Thymus (tissue), 11 donors: ENCODE results near the gene PDE4C. TPM values are rescaled to one million over a fixed set of nuclear protein-coding genes. Genes with fewer than 3 reads are reported as not detected.

Experiments
- DNase-seq, 9 donors: peaks; one replicate each; pipeline ENCODE4 v3.0.0-alpha.2; 2013; ENCODE audit warnings: low spot score in 9 of 9, low read depth in 6 of 9, missing footprints in 1 of 9
- H3K27ac ChIP-seq, 2 donors: one replicate each; pipeline ENCODE4 v1.5.1; 2013; ENCODE audit warnings: control low read depth in 1 of 2, low read depth in 1 of 2, low read length in 1 of 2, mild to moderate bottlenecking in 1 of 2, moderate library complexity in 1 of 2
- H3K27me3 ChIP-seq, 2 donors: one replicate each; pipeline ENCODE4 v1.5.1; 2013; ENCODE audit warnings: low read length in 1 of 2; ENCODE audit not compliant: control insufficient read depth in 2 of 2, insufficient read depth in 1 of 2
- H3K36me3 ChIP-seq, 2 donors: one replicate each; pipeline ENCODE4 v1.5.1; 2013; ENCODE audit warnings: low read length in 1 of 2, mild to moderate bottlenecking in 1 of 2, moderate library complexity in 1 of 2; ENCODE audit not compliant: control insufficient read depth in 2 of 2, insufficient read depth in 2 of 2
- H3K4me1 ChIP-seq, 2 donors: one replicate each; pipeline ENCODE4 v1.5.1; 2013; ENCODE audit warnings: low read length in 2 of 2; ENCODE audit not compliant: control insufficient read depth in 2 of 2, insufficient read depth in 2 of 2
- H3K4me3 ChIP-seq, 2 donors: one replicate each; pipeline ENCODE4 v1.5.1; 2013; ENCODE audit warnings: low read length in 2 of 2, control low read depth in 1 of 2, mild to moderate bottlenecking in 1 of 2
- H3K9me3 ChIP-seq, 2 donors: one replicate each; pipeline ENCODE4 v1.5.1; 2013; ENCODE audit warnings: low read length in 1 of 2, mild to moderate bottlenecking in 1 of 2; ENCODE audit not compliant: control insufficient read depth in 2 of 2, insufficient read depth in 1 of 2
- WGBS: extraction: QIAGEN DNeasy Blood & Tissue Kit; methylation state at CpG from one replicate; pipeline ENCODE4 v1.1.7; 2013; 5-methylcytosine and 5-hydroxymethylcytosine counted together
- polyA plus RNA-seq: library from polyadenylated mRNA; stranded (reverse); fragments of 200-250 nt; gene quantifications from one replicate; pipeline ENCODE4 v1.2.3, GENCODE V29; 2013
- total RNA-seq: library from RNA; stranded (reverse); fragments of 120-200 nt; gene quantifications from one replicate; pipeline ENCODE4 v1.2.4, GENCODE V29; 2013
- donor health status: healthy.

PDE4C gene
- total and polyA plus RNA-seq, 2 donors, result 0.05 to 0.34 TPM

DNA sequence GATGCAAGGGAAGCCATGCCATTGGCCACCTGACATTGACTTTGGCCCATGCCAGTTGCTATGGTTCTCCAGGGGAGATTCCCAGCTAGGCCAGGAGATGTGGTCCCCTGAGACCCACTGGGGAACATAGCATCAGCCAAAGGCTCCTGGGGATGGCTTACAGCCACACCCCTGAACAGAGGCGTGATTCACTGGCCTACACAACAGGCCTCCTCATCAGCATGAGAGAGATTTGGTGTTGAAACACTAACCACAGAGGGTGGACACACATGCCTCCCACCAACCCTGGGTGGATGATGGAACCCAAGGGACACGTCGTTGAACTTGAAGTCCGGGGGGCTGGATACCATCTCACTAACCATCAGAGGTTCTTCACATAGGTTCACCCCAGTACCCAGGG, 33.7 kb upstream of the PDE4C start:
- Histone ChIP-seq H3K27ac (no peak overlapping the region), H3K4me1 (no peaks in the 10 kb centered on the region), H3K4me3 (no peak overlapping the region), H3K36me3 (no peaks in the 10 kb centered on the region), H3K27me3 (peaks cover 0 to 7% of the 10 kb centered on the region in 2 donors), H3K9me3 (peaks cover 0 to 5% of the 10 kb centered on the region in 2 donors)
- no peak for DNase-seq
- 99% methylated on average over 4 of the region's 4 CpGs for WGBS

DNA sequence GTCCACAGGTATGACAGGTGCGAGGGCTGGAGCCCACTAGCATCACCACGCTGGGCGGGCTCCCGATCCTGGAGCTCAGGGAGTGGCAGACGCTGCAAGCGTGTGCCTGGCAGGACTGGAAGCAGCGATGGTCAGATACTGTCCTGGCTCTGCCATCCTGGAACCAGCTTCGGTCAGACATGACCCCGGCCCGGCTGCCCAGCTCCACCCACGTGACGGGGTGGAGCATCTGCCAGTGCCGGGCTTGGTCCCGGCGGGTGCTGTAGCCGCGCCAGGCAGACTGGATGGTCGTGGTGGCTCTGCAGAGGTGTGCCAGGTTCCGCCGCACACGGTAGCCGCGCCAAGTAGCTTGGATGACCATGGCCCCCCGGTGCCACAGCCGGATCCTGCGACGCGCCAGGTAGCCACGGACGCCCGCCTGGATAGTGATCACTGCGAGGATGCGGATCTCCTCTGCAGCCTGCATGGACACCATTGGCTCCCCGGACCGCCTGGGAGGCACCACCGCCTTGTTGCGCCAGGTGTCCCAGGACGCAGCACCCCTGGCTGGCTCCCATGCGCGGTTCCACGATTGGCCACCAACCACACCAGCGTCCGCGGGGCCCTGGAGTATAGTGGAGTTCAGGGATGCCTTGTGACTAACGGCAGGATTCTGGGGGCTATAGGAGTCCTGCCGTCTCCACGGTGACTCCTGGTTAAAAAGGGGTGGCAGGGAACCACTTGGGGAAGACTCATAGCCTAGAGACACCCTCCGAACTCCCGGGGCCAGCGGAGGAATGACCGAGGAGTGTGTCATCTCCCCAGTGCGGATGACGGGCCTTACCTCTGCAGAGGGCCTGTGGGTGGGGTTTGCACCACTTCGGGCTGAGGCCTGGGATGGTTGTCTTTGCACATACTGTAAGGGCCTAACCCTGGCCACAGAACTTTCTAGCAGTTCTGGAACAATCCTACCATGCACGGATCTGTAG, 31.5 kb upstream of the PDE4C start:
- Histone ChIP-seq H3K27me3 (peaks cover 1 to 24% of the 10 kb centered on the region in 2 donors), H3K9me3 (peaks cover 0 to 6% of the 10 kb centered on the region in 2 donors), H3K36me3 (no peaks in the 10 kb centered on the region), H3K4me3 (no peak overlapping the region), H3K4me1 (no peaks in the 10 kb centered on the region), H3K27ac (no peak overlapping the region)
- no peak for DNase-seq
- WGBS, result 98% methylated on average over 55 of the region's 55 CpGs

DNA sequence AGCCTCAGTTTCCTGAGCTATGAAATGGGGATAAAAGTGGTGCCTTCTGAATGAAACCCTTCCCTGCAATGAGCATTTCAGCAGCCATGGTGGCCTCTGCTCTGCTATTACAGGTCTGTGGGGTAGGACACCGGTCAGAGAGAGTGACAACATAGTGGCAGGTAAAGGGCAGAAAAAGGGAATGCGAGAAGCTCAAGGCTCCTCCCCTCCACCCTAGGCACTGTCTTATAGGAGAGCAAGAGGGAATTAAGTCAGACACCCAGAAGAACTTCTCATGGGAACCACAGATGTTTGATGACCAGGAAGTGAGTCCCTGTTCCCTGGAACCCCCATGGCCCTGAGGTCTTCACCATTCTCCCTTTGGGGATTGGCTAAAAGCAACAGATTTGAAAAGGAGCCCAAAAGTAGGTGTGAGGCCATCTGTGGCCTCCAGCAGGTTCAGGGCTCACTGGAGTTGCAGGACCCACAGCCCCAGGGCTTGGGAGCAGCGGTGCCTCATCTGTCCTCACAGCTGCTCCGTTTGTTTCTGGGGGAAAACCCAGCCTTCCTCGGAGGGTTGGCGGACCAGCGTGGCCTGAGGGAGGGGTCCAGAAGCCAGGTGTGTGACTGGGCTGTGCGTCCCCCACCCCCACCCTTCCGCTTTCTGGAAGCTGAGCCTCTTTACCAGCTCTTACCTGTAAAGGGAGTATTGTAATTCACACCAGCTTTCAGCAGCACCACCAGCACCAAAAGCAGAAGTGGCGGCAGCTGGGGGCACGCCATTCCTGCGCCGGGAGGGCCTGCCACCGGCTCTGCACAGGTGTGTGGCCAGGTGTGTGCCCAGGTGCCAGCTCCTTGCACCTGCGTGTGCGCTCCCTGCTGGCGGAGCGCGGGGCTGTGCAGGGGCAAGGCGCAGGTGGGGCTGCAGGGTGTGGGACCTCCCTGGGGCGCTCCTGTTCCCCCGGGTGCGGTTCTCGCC, 28.6 kb upstream of the PDE4C start:
- WGBS, result 23% methylated on average over 24 of the region's 24 CpGs
- peaks cover 2 to 28% of the 10 kb centered on the region in 2 donors for H3K27me3 ChIP-seq
- H3K36me3 ChIP-seq, result no peaks in the 10 kb centered on the region
- H3K27ac ChIP-seq, result no peak overlapping the region
- no peaks in the 10 kb centered on the region for H3K4me1 ChIP-seq
- no peak overlapping the region for H3K4me3 ChIP-seq
- peaks cover 0 to 6% of the 10 kb centered on the region in 2 donors for H3K9me3 ChIP-seq
- no peak for DNase-seq

DNA sequence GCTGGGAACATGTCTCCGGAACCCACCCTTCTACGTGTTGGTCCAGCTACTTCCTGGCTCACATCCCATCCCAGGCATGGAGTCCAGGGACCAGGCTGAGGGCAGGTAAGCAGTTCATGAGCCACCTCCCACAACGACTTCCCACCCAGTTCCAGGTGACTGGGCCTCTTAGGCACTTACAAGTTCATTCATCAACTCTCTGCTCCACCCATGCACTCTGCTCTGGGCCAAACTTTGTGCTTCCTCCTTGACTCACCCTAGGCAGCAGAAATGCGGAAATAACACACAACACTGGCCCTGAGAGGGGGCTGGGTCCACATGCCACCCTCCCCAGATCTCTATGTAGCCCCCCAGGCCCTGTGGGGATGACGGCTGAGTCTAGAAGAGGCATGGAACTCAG, 27.5 kb upstream of the PDE4C start:
- 55% methylated on average over 5 of the region's 5 CpGs for WGBS
- DNase-seq, result no peak
- Histone ChIP-seq H3K4me3 (no peak overlapping the region), H3K4me1 (no peaks in the 10 kb centered on the region), H3K9me3 (peaks cover 0 to 6% of the 10 kb centered on the region in 2 donors), H3K36me3 (no peaks in the 10 kb centered on the region), H3K27me3 (peaks cover 2 to 28% of the 10 kb centered on the region in 2 donors), H3K27ac (no peak overlapping the region)

DNA sequence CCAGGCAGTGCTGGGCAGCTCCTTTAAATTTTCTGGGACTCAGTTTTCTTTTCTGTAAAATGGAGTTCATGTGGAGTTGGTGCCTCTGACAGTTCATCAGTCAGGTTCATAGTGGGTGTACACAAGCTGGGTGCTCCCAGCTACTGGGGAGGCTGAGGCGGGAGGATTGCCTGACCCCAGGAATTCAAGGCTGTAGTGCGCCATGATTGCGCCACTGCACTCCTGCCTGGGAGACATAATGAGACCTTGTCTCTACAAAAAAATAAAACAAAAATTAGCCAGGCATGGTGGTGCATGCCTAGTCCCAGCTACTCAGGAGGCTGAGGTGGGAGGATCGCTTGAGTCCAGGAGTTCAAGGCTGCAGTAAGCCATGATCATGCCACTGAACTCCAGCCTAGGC, 26.9 kb upstream of the PDE4C start:
- Histone ChIP-seq H3K36me3 (no peaks in the 10 kb centered on the region), H3K27ac (no peak overlapping the region), H3K4me3 (no peak overlapping the region), H3K27me3 (peaks cover 2 to 28% of the 10 kb centered on the region in 2 donors), H3K4me1 (no peaks in the 10 kb centered on the region), H3K9me3 (peaks cover 0 to 6% of the 10 kb centered on the region in 2 donors)
- DNase-seq, result no peak
- WGBS, result 93% methylated on average over 4 of the region's 4 CpGs

DNA sequence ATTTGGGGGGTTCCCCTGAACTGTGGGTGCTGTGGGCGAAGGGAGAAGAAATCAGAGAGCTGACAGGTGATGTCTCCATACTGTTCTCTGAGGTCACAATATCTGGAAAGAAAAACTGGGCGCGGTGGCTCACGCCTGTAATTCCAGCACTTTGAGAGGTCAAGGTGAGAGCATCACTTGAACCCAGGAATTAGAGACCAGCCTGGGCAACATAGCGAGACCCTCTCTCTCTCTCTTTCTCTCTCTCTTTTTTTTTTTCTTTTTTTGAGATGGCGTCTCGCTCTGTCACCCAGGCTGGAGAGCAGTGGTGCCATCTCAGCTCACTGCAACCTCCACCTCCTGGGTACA, 26.1 kb upstream of the PDE4C start:
- H3K27me3 ChIP-seq, result peaks cover 2 to 33% of the 10 kb centered on the region in 2 donors
- no peaks in the 10 kb centered on the region for H3K36me3 ChIP-seq
- H3K4me1 ChIP-seq, result no peaks in the 10 kb centered on the region
- H3K4me3 ChIP-seq, result no peak overlapping the region
- 86% methylated on average over 7 of the region's 7 CpGs for WGBS
- peaks cover 0 to 6% of the 10 kb centered on the region in 2 donors for H3K9me3 ChIP-seq
- no peak for DNase-seq
- H3K27ac ChIP-seq, result no peak overlapping the region

DNA sequence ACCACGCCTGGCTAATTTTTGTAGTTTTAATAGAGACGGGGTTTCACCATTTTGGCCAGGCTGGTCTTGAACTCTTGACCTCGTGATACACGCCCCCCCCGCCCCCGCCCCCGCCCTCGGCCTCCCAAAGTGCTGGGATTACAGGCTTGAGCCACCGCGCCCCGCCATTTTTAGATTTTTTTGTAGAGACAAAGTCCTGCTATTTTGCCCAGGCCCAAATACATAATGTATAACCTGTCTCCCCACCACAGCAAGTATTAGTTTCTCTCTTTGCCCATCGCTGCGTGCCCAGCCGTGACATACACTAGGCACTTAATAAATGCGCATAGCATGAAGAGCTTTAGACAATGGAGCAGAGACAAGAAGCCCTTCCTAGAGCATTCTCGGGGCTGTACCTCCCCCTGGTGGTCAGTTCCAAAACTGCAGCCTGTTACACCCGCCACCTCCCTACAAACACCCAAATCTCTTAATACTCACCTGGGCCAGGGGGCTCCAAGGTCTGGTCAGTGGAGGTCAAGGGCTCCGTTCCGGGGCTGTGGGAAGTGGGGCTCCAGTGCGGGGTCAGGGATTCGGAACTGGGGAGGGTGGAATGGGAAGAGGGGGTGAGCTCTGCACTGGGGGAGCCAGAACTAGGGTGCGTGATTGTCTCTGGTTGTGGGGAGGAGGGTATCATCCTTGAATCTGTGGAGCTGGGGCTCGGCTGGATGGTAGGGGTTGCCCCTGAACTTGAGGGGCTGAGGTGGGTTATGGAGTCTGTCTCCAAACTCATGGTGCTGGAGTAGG, 25.5 kb upstream of the PDE4C start:
- Histone ChIP-seq H3K27me3 (peaks cover 2 to 35% of the 10 kb centered on the region in 2 donors), H3K9me3 (peaks cover 0 to 6% of the 10 kb centered on the region in 2 donors), H3K4me1 (no peaks in the 10 kb centered on the region), H3K4me3 (no peak overlapping the region), H3K27ac (no peak overlapping the region), H3K36me3 (no peaks in the 10 kb centered on the region)
- peak; percentile 33 to 81 (median 67) for DNase-seq
- 26% methylated on average over 23 of the region's 23 CpGs for WGBS

DNA sequence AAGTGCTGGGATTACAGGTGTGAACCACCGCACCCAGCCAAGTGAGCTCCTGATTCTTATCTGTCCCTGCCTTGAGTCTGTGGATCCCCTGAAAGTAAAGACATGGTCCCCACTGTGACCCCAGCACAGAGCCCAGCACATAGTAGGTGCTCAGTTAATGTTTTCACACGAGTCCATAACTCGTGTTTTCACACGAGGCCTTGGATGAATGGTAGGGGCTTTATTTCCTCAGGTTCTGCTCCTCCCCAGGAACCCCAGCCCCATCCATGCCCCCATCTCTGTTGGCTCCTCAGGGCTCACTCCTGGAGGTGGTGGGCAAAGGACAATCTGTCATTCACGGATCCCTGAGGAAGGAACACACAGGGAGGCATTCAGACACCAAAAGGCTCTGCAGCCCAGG, 23.6 kb upstream of the PDE4C start:
- WGBS, result 85% methylated on average over 5 of the region's 5 CpGs
- Histone ChIP-seq H3K9me3 (peaks cover 0 to under 1% of the 10 kb centered on the region in 2 donors), H3K36me3 (no peaks in the 10 kb centered on the region), H3K4me3 (no peak overlapping the region), H3K27ac (no peak overlapping the region), H3K4me1 (no peaks in the 10 kb centered on the region), H3K27me3 (peaks cover 2 to 27% of the 10 kb centered on the region in 2 donors)
- DNase-seq, result no peak
